Measurements from ENCODE around the gene B3GNT5. TPM values are rescaled to one million over a fixed set of nuclear protein-coding genes. Genes with fewer than 3 reads are reported as not detected.
A peak's percentile ranks its signal among the peaks of the same experiment; 100 is the strongest.

The B3GNT5 gene
- total RNA-seq, 1 donor from 2014 or later: 6.9 TPM

DNA sequence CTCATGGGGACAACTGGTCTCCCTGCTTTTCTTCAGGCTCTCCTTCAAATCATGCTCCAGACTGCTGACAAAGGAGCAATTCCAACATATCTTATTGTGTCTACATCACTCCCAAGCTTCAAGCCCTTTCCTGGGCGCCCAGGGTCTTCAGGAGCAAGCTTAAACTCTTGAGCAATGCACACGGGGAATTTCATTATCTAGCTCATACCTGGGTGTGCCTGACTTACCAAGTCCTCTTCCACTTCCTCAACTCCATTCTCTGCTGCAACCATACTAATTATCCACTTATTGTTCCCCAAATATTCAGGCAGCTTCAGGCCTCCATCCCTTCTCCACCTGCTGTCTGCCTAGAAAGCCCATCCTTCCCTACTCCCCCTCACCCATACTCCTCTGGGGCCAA is 50.6 kb downstream of the B3GNT5 start:
- TF ChIP-seq, protein P1, sequence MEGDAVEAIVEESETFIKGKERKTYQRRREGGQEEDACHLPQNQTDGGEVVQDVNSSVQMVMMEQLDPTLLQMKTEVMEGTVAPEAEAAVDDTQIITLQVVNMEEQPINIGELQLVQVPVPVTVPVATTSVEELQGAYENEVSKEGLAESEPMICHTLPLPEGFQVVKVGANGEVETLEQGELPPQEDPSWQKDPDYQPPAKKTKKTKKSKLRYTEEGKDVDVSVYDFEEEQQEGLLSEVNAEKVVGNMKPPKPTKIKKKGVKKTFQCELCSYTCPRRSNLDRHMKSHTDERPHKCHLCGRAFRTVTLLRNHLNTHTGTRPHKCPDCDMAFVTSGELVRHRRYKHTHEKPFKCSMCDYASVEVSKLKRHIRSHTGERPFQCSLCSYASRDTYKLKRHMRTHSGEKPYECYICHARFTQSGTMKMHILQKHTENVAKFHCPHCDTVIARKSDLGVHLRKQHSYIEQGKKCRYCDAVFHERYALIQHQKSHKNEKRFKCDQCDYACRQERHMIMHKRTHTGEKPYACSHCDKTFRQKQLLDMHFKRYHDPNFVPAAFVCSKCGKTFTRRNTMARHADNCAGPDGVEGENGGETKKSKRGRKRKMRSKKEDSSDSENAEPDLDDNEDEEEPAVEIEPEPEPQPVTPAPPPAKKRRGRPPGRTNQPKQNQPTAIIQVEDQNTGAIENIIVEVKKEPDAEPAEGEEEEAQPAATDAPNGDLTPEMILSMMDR (IDR thresholded peaks at IDR 0.05; ENCODE audit: unreplicated experiment): no peak
- H3K9me3 Mint-ChIP-seq (ENCODE audit: unreplicated experiment): no peaks in the 10 kb centered on the region

DNA sequence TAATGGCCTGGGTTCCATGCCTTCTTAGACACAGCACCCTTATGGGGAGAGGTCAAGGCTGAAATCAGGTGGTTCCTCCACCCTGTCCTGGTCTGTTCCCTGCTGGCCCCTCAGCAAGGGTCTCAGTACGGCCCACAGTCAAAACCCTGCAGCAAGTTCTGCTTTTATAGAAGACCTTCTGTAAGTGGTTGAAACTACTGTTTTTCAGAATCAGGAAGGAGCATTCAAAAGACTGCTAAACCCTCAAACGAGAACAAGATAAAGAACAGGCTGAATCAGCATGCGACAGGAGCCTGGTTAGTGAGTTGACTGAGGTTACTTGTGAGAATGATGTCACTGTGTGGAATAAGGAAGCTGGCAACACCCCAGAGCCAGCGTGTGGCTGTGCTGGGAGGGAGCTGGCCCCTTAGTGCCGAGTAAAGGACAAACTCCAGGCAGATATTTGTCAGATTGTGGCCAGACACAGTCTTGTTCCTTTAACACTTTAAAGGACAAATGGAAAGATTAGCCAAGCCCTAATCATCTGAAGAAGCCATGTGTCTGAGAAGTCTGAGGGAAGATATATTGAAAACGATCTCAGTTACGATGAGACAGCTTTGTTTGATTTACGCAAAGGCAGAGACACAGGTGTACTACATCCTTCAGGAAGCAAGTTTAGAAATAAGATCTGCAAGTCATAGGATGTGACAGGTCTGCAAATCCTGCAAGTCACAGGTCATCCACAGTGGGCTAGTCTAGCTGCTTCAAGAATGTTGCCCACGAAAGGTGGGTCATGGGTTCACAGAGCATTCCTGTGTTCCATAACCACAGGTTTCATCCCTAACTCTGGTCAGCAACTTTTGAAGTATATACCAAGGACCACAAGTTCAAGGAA is 54.0 kb downstream of the B3GNT5 start:
- H3K27ac Mint-ChIP-seq (ENCODE audit: unreplicated experiment): no peak overlapping the region

More for the DNA sequence above, 50.6 kb downstream of the B3GNT5 start:
- no peak for DNase-seq (ENCODE audit: low spot score)
- peaks cover 17% of the 10 kb centered on the region for H3K4me1 Mint-ChIP-seq (ENCODE audit: unreplicated experiment)
- peak overlapping the region; percentile 45 for H3K4me3 Mint-ChIP-seq (ENCODE audit: unreplicated experiment)
- H3K36me3 Mint-ChIP-seq (ENCODE audit: low read depth, unreplicated experiment): peaks cover 6% of the 10 kb centered on the region
- H3K27me3 Mint-ChIP-seq (ENCODE audit: unreplicated experiment): peaks cover 2% of the 10 kb centered on the region
- H3K27ac Mint-ChIP-seq (ENCODE audit: unreplicated experiment): peak overlapping the region; percentile 16

DNA sequence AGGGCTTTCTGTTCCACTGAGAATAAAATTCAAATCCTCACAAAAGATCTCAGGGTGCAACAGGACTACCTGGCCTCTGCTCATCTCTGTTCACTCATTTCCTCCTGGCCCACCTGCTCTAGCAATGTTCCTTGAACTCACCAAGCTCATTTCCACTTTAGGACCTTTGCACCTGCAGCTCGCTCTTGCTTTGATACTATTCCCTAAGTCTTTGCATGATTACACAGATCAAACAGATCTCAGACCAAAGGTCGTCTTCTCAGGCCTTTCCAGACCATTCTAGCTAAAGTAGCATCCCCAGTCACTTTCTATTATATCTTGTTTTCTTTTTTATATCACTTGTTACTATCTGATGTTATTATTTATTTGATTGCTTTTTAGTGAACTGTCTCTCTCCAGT is 54.7 kb downstream of the B3GNT5 start:
- H3K27ac Mint-ChIP-seq (ENCODE audit: unreplicated experiment): no peak overlapping the region
- H3K4me1 Mint-ChIP-seq (ENCODE audit: unreplicated experiment): peaks cover 7% of the 10 kb centered on the region
- peaks cover 6% of the 10 kb centered on the region for H3K36me3 Mint-ChIP-seq (ENCODE audit: low read depth, unreplicated experiment)
- no peaks in the 10 kb centered on the region for H3K9me3 Mint-ChIP-seq (ENCODE audit: unreplicated experiment)
- no peak for DNase-seq (ENCODE audit: low spot score)
- peaks cover 2% of the 10 kb centered on the region for H3K27me3 Mint-ChIP-seq (ENCODE audit: unreplicated experiment)
- TF ChIP-seq, protein P1 (IDR thresholded peaks at IDR 0.05; ENCODE audit: unreplicated experiment): no peak
- H3K4me3 Mint-ChIP-seq (ENCODE audit: unreplicated experiment): no peak overlapping the region

More for the DNA sequence above, 54.0 kb downstream of the B3GNT5 start:
- TF ChIP-seq, protein P1 (IDR thresholded peaks at IDR 0.05; ENCODE audit: unreplicated experiment): no peak
- H3K9me3 Mint-ChIP-seq (ENCODE audit: unreplicated experiment): no peaks in the 10 kb centered on the region
- peaks cover 14% of the 10 kb centered on the region for H3K4me1 Mint-ChIP-seq (ENCODE audit: unreplicated experiment)
- H3K4me3 Mint-ChIP-seq (ENCODE audit: unreplicated experiment): no peak overlapping the region
- DNase-seq (ENCODE audit: low spot score): no peak
- H3K36me3 Mint-ChIP-seq (ENCODE audit: low read depth, unreplicated experiment): peaks cover 6% of the 10 kb centered on the region
- peaks cover 2% of the 10 kb centered on the region for H3K27me3 Mint-ChIP-seq (ENCODE audit: unreplicated experiment)

DNA sequence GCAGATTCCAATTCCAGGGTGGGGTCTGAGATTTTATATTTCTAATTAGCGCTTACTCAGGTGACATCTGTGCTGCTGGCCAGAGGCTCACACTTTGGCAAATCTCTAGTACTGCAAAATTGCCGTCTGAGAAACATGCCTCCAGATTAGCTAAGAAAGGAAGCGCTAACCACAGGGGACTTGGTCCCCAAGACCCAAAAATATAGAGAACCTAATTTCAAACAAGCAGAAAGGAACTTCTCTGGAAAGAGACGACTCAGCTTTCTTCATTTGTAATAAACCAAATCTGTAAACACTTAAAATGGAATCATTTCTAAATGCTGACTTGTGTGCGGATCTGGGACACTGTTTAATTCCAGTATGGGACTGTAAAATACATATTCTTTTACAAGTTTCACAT is 55.7 kb downstream of the B3GNT5 start:
- peaks cover 1% of the 10 kb centered on the region for H3K27me3 Mint-ChIP-seq (ENCODE audit: unreplicated experiment)
- no peak overlapping the region for H3K4me3 Mint-ChIP-seq (ENCODE audit: unreplicated experiment)
- TF ChIP-seq, protein P1 (IDR thresholded peaks at IDR 0.05; ENCODE audit: unreplicated experiment): no peak
- H3K36me3 Mint-ChIP-seq (ENCODE audit: low read depth, unreplicated experiment): peaks cover 3% of the 10 kb centered on the region
- H3K27ac Mint-ChIP-seq (ENCODE audit: unreplicated experiment): no peak overlapping the region
- no peak for DNase-seq (ENCODE audit: low spot score)
- no peaks in the 10 kb centered on the region for H3K9me3 Mint-ChIP-seq (ENCODE audit: unreplicated experiment)
- peaks cover 3% of the 10 kb centered on the region for H3K4me1 Mint-ChIP-seq (ENCODE audit: unreplicated experiment)

DNA sequence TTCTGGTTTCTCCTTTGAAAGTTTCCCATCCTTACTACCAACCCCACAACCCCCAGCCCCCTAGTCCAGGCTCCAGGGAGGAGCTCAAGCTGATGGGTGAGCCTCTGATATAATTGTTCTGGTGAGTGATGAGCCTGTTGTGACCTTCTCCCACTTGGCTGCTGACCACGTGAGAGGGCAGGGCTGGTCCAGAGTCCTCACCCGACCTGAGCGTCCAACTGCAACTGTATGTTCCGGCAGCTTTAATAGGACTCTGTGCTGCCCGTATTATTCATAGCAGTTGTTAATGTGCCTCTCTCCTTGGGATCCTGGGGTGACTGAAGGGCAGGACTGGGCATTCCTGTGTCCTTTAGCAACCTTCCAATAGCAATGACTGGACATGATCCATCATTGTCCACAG is 56.2 kb downstream of the B3GNT5 start:
- TF ChIP-seq, protein P1 (IDR thresholded peaks at IDR 0.05; ENCODE audit: unreplicated experiment): no peak
- Mint-ChIP-seq H3K36me3 (ENCODE audit: low read depth, unreplicated experiment) (no peaks in the 10 kb centered on the region), H3K27ac (ENCODE audit: unreplicated experiment) (no peak overlapping the region), H3K27me3 (ENCODE audit: unreplicated experiment) (no peaks in the 10 kb centered on the region), H3K9me3 (ENCODE audit: unreplicated experiment) (no peaks in the 10 kb centered on the region), H3K4me1 (ENCODE audit: unreplicated experiment) (no peaks in the 10 kb centered on the region), H3K4me3 (ENCODE audit: unreplicated experiment) (no peak overlapping the region)
- no peak for DNase-seq (ENCODE audit: low spot score)
